Measurements from ENCODE around the gene CDH16. TPM values are rescaled to one million over a fixed set of nuclear protein-coding genes. Genes with fewer than 3 reads are reported as not detected.

Gene CDH16
- total RNA-seq, 2 donors from 2014 or later, result not detected

GRCh38 chr16:66931665-66932064 is 13.0 kb upstream of the CDH16 start:
- H3K4me1 ChIP-seq (ENCODE audit: control insufficient read depth, insufficient read depth, low read length), result peaks cover 22% of the 10 kb centered on the region
- WGBS, 2 experiments (ENCODE audit: insufficient coverage in 1 of 2, insufficient read length in 1 of 2), result 98 to 100% methylated on average over 2 of the region's 2 CpGs
- TF ChIP-seq CTCF (conservative IDR thresholded peaks at IDR 0.05), result no peak
- no peak overlapping the region for H3K27ac Mint-ChIP-seq
- no peak for DNase-seq
- H3K36me3 ChIP-seq (ENCODE audit: control insufficient read depth, insufficient read depth, low read length), result peaks cover 16% of the 10 kb centered on the region
- peaks cover 22% of the 10 kb centered on the region for H3K27me3 Mint-ChIP-seq (ENCODE audit: insufficient read depth)
- H3K9me3 ChIP-seq (ENCODE audit: control insufficient read depth, low read length), result no peaks in the 10 kb centered on the region
- H3K27me3 ChIP-seq (ENCODE audit: control insufficient read depth, insufficient read depth, low read length, poor library complexity, severe bottlenecking), result peaks cover 14% of the 10 kb centered on the region
- no peak overlapping the region for H3K9ac ChIP-seq (ENCODE audit: extremely low read depth, low read length, poor library complexity, severe bottlenecking)
- H3K27ac ChIP-seq (ENCODE audit: low read depth, low read length), result no peak overlapping the region
- peaks cover 11% of the 10 kb centered on the region for H3K36me3 Mint-ChIP-seq (ENCODE audit: low read depth)
- no peak overlapping the region for H3K4me3 ChIP-seq (ENCODE audit: low read length)
- peaks cover 21% of the 10 kb centered on the region for H3K4me1 Mint-ChIP-seq
- H3K4me3 Mint-ChIP-seq, result no peak overlapping the region
- H3K9me3 Mint-ChIP-seq, result no peaks in the 10 kb centered on the region

GRCh38 chr16:66930189-66930588 is 11.5 kb upstream of the CDH16 start:
- H3K27ac ChIP-seq (ENCODE audit: low read depth, low read length), result no peak overlapping the region
- Mint-ChIP-seq H3K27ac (no peak overlapping the region), H3K9me3 (no peaks in the 10 kb centered on the region), H3K4me1 (peaks cover 17% of the 10 kb centered on the region), H3K36me3 (ENCODE audit: low read depth) (peaks cover 11% of the 10 kb centered on the region), H3K4me3 (no peak overlapping the region), H3K27me3 (ENCODE audit: insufficient read depth) (peaks cover 31% of the 10 kb centered on the region)
- H3K9ac ChIP-seq (ENCODE audit: extremely low read depth, low read length, poor library complexity, severe bottlenecking), result no peak overlapping the region
- H3K9me3 ChIP-seq (ENCODE audit: control insufficient read depth, low read length), result no peaks in the 10 kb centered on the region
- no peak for DNase-seq
- H3K36me3 ChIP-seq (ENCODE audit: control insufficient read depth, insufficient read depth, low read length), result peaks cover 16% of the 10 kb centered on the region
- H3K4me3 ChIP-seq (ENCODE audit: low read length), result no peak overlapping the region
- no peak for TF ChIP-seq CTCF (conservative IDR thresholded peaks at IDR 0.05)
- H3K27me3 ChIP-seq (ENCODE audit: control insufficient read depth, insufficient read depth, low read length, poor library complexity, severe bottlenecking), result peaks cover 29% of the 10 kb centered on the region
- 92 to 100% methylated on average over 1 to 4 of the region's 4 CpGs for WGBS, 2 experiments (ENCODE audit: insufficient coverage in 1 of 2, insufficient read length in 1 of 2)
- H3K4me1 ChIP-seq (ENCODE audit: control insufficient read depth, insufficient read depth, low read length), result peaks cover 14% of the 10 kb centered on the region

- peaks cover 41% of the 10 kb centered on the region for H3K27me3 Mint-ChIP-seq (ENCODE audit: insufficient read depth)
- no peaks in the 10 kb centered on the region for H3K9me3 ChIP-seq (ENCODE audit: control insufficient read depth, low read length)
- H3K4me1 ChIP-seq (ENCODE audit: control insufficient read depth, insufficient read depth, low read length), result peaks cover 13% of the 10 kb centered on the region
- peak; percentile 71 for TF ChIP-seq CTCF (conservative IDR thresholded peaks at IDR 0.05)
- H3K9ac ChIP-seq (ENCODE audit: extremely low read depth, low read length, poor library complexity, severe bottlenecking), result no peak overlapping the region
- peaks cover 42% of the 10 kb centered on the region for H3K27me3 ChIP-seq (ENCODE audit: control insufficient read depth, insufficient read depth, low read length, poor library complexity, severe bottlenecking)
- H3K27ac ChIP-seq (ENCODE audit: low read depth, low read length), result no peak overlapping the region
- no peak overlapping the region for H3K4me3 Mint-ChIP-seq
- peak; percentile 73 for DNase-seq
- H3K9me3 Mint-ChIP-seq, result no peaks in the 10 kb centered on the region
- peaks cover 15% of the 10 kb centered on the region for H3K4me1 Mint-ChIP-seq
- H3K36me3 Mint-ChIP-seq (ENCODE audit: low read depth), result peaks cover 11% of the 10 kb centered on the region
- no peak overlapping the region for H3K27ac Mint-ChIP-seq
- H3K36me3 ChIP-seq (ENCODE audit: control insufficient read depth, insufficient read depth, low read length), result peaks cover 16% of the 10 kb centered on the region
- no peak overlapping the region for H3K4me3 ChIP-seq (ENCODE audit: low read length)
- 89 to 94% methylated on average over 7 to 10 of the region's 10 CpGs for WGBS, 2 experiments (ENCODE audit: insufficient coverage in 1 of 2, insufficient read length in 1 of 2)
Observed at GRCh38 chr16:66928702-66929388, 10.2 kb upstream of the CDH16 start.

Measured in endodermal cell (in vitro differentiated cells).